Spleen (tissue), 7 donors: ENCODE results near the gene TMEM176B.

Experiments
- CTCF ChIP-seq, 11 experiments: fragments of 200-600 bp in 7 of 11; fragments of 450-650 bp in 4 of 11; sonication (generic) in 4 of 11; IDR thresholded peaks in 8 of 11; conservative IDR thresholded peaks in 3 of 11; 1 replicate in 7 of 11; 2 replicates in 4 of 11; pipeline versions ENCODE4 v1.4.0 to v1.8.0; 2016 to 2021; ENCODE audit warnings: antibody characterized with exemption in 11 of 11, inconsistent platforms in 4 of 11, mild to moderate bottlenecking in 1 of 11
- POLR2AphosphoS5 ChIP-seq, 3 donors: sonication (generic); formaldehyde crosslinking; IDR thresholded peaks; one replicate each; pipeline ENCODE4 v1.5.1; 2017; ENCODE audit warnings: antibody characterized with exemption in 3 of 3
- donor health status: DM: no; HTN: no; CAD: no; lungs with moderate emphysema.
- donor health status: DM: no; HTN: no; CAD: no.
- donor health status: DM: no; HTN: no; CAD: no.

DNA sequence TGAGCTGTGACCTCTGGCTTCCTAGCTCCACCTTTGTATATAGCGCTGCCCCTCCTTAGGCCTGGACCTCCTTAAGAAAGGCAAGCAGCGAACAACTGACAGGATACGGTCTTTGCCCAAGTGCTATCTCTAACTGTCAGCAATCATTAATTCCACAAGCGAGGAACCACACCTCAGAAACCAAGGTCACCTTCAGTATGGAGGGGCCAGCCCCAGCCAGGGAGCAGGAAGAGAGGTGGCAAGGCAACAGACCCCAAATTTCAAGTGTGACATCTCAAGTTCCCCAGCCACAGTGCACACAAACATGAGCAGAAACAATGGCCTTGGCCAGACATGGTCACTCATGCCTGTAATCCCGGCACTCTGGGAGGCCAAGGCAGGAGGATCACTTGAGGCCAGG lies 47.4 kb upstream of the TMEM176B start:
- TF ChIP-seq CTCF (IDR thresholded peaks at IDR 0.05 in 8 of 11, conservative IDR thresholded peaks at IDR 0.05 in 3 of 11): no peak
- no peak for TF ChIP-seq POLR2AphosphoS5 (IDR thresholded peaks at IDR 0.05)
